ENCODE measurements around the gene ZBTB46. TPM values are rescaled to one million over a fixed set of nuclear protein-coding genes. Genes with fewer than 3 reads are reported as not detected.

Gene ZBTB46
- total RNA-seq, 1 experiment from 2014 or later, result 18.9 TPM

- no peak for TF ChIP-seq PRDM15 (CRISPR knock-in tag; IDR thresholded peaks at IDR 0.05)
These were observed 88.6 kb downstream of the ZBTB46 start (continued) for GRCh38 chr20:63742381-63743024.

GRCh38 chr20:63741676-63742380 is 89.2 kb downstream of the ZBTB46 start:
- TF ChIP-seq SOX15 (CRISPR knock-in tag; IDR thresholded peaks at IDR 0.05) (no peak), ELF4 (CRISPR knock-in tag; IDR thresholded peaks at IDR 0.05; ENCODE audit: low read depth) (no peak)
- Mint-ChIP-seq H3K4me3 (no peak overlapping the region), H3K27me3 (ENCODE audit: low read depth) (no peaks in the 10 kb centered on the region), H3K4me1 (no peaks in the 10 kb centered on the region), H3K27ac (no peak overlapping the region), H3K36me3 (0 out of 2 replicates have a peak, but pooled peaks cover 3% of the 10 kb centered on the region), H3K9me3 (no peaks in the 10 kb centered on the region)
- no peak for ATAC-seq
- POLR2A ChIA-PET, result interaction anchor here (0.9 to 1.5 kb wide), 4 partner anchors 34 to 220 kb away, joined by 3 to 8 read pairs (median 4); partner anchors contain the start of genes ARFRP1, TPD52L2 and ZGPAT
- DNase-seq (ENCODE audit: low spot score), result no peak
- CTCF ChIA-PET, result interaction anchor here (1.0 to 2.1 kb wide), 14 partner anchors 10 to 342 kb away, joined by 3 to 33 read pairs (median 8); partner anchors contain the start of genes ARFRP1, PTK6, TPD52L2 and ZGPAT

- no peaks in the 10 kb centered on the region for H3K27me3 Mint-ChIP-seq (ENCODE audit: low read depth)
- no peaks in the 10 kb centered on the region for H3K4me1 Mint-ChIP-seq
- H3K4me3 Mint-ChIP-seq, result peak overlapping the region; percentile 43; the same call in 1 of the 2 replicates
- no peak for DNase-seq (ENCODE audit: low spot score)
- no peak for TF ChIP-seq ZNF416 (CRISPR knock-in tag; IDR thresholded peaks at IDR 0.05)
- no peaks in the 10 kb centered on the region for H3K9me3 Mint-ChIP-seq
- no peak overlapping the region for H3K27ac Mint-ChIP-seq
- CTCF ChIA-PET, result interaction anchor here (1.0 to 2.1 kb wide), 16 partner anchors 8 to 342 kb away, joined by 3 to 33 read pairs (median 8); partner anchors contain the start of genes ARFRP1, PTK6, TPD52L2 and ZGPAT
- POLR2A ChIA-PET, result interaction anchor here (1.0 to 1.5 kb wide), 4 partner anchors 34 to 881 kb away, joined by 3 to 8 read pairs (median 4); partner anchors contain the start of genes ARFRP1, TPD52L2 and ZGPAT
- no peak for ATAC-seq
- 0 out of 2 replicates have a peak, but pooled peaks cover 3% of the 10 kb centered on the region for H3K36me3 Mint-ChIP-seq
These were observed 89.7 kb downstream of the ZBTB46 start for GRCh38 chr20:63741354-63741675.

GRCh38 chr20:63740627-63741353 is 90.3 kb downstream of the ZBTB46 start:
- POLR2A ChIA-PET, result interaction anchor here (1.0 to 1.5 kb wide), 4 partner anchors 33 to 881 kb away, joined by 3 to 8 read pairs (median 4); partner anchors contain the start of genes ARFRP1, TPD52L2 and ZGPAT
- Mint-ChIP-seq H3K9me3 (no peaks in the 10 kb centered on the region), H3K4me3 (peak overlapping the region; percentile 60), H3K36me3 (0 out of 2 replicates have a peak, but pooled peaks cover 3% of the 10 kb centered on the region), H3K27ac (no peak overlapping the region), H3K27me3 (ENCODE audit: low read depth) (no peaks in the 10 kb centered on the region), H3K4me1 (no peaks in the 10 kb centered on the region)
- CTCF ChIA-PET, result interaction anchor here (0.7 to 2.1 kb wide), 19 partner anchors 9 to 343 kb away, joined by 3 to 33 read pairs (median 6); partner anchors contain the start of genes ARFRP1, HELZ2, PRPF6 and PTK6
- ATAC-seq (peak; percentile 42), DNase-seq (ENCODE audit: low spot score) (peak; percentile 75)
- TF ChIP-seq ELF4 (CRISPR knock-in tag; IDR thresholded peaks at IDR 0.05; ENCODE audit: low read depth), result no peak
- TF ChIP-seq GABPB1 (CRISPR knock-in tag; IDR thresholded peaks at IDR 0.05), result peak; percentile 83
- no peak for TF ChIP-seq JUN (CRISPR knock-in tag; IDR thresholded peaks at IDR 0.05)
- no peak for TF ChIP-seq ZNF281 (CRISPR knock-in tag; IDR thresholded peaks at IDR 0.05)
- no peak for TF ChIP-seq STAT6 (CRISPR knock-in tag; conservative IDR thresholded peaks at IDR 0.05; ENCODE audit: low read depth)
- TF ChIP-seq TP53 (CRISPR knock-in tag; IDR thresholded peaks at IDR 0.05), result no peak
- 0 out of 2 replicates have a peak, but pooled peaks have one; percentile 9 for TF ChIP-seq ZNF232 (CRISPR knock-in tag; IDR thresholded peaks at IDR 0.05)
- TF ChIP-seq CDX4 (CRISPR knock-in tag; IDR thresholded peaks at IDR 0.05; ENCODE audit: borderline replicate concordance), result no peak
- TF ChIP-seq MYBL2 (CRISPR knock-in tag; IDR thresholded peaks at IDR 0.05), result peak; percentile 17; the same call in 1 of the 2 replicates
- peak; percentile 69 for TF ChIP-seq FOXK1 (CRISPR knock-in tag; IDR thresholded peaks at IDR 0.05)
- 0 out of 2 replicates have a peak, but pooled peaks have one; percentile 62 for TF ChIP-seq FOXP1 (CRISPR knock-in tag; IDR thresholded peaks at IDR 0.05; ENCODE audit: borderline replicate concordance)
